Activated CD4-positive, alpha-beta T cell treated with anti-CD3 and anti-CD28 coated beads for 4 hours (primary cell): ENCODE measurements around the gene NECAB2.

Experiments
- DNase-seq, 2 donors: peaks; one replicate each; pipeline ENCODE4 v3.0.0-alpha.2; 2020

Gene NECAB2

DNA sequence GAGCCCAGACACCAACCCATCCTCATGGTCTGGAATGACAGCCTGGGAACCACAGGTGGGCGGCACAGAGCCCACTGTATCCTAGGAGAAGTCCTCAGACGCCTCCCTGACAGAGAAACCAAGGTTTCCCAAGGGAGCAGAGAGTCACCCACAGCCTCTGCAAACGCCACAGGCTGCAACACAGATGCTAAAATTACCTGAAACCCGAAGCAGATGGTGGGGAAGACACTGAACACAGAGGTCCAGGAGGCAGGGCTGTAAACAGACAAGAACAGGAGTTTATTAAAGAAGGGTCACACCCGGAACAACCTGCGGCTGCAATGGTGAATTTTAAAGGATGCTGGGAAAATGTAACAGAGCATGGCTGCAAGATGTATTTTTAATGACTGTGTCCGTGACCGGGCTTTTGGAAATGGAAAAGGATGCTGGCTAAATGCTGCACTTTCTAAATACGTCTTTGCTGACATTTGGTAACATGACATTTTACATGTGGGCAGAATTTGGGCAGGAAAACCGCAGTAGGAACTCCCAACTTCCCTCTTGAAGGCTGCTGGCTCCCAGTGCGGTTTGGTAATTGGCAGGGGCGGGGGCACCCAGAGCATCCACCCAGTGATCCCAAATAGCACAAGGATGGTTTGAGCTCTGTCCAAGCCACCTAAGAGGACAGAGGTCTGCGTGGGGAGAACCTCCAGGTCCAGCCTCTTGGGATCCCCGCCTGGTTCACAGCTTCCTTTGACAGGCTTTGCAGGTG is 61.4 kb downstream of the NECAB2 start:
- DNase-seq = no peak

- no peak for DNase-seq
Observed at GRCh38 chr16:84031556-84031955, 63.5 kb downstream of the NECAB2 start.

DNA sequence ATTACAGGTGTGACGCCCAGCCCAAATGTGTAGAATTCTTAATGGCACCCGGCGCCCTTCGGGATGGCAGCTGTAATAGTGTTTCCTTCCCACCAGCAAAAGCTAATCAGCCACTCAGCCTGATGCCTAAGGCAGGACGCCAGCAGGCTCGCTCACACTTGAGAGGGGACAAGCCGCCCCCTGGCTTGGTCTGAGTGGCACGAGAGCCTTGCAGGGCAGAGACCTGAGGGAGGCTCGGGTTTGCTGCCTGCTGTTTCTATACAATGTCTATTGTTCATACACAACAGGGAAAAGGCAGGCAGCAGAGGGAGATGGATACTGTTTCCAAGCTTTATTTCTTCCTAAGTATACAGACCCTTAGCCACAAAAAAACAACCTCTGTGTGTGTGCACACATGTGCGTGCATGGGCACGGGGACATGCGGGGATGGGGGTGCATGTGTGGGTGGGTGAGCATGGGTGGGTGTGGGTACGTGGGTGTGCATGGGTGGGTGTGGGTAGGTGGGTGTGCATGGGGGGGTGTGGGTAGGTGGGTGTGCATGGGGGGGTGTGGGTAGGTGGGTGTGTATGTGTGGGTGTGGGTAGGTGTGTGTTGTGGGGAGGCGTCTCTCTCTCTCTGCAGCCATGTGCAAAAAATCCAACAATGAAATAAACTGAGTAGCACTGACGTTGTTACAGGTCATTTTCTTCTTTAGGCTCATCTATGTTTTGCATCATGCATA is 64.6 kb downstream of the NECAB2 start:
- no peak for DNase-seq

- no peak for DNase-seq
Observed at GRCh38 chr16:84033251-84034195, 65.5 kb downstream of the NECAB2 start.

DNA sequence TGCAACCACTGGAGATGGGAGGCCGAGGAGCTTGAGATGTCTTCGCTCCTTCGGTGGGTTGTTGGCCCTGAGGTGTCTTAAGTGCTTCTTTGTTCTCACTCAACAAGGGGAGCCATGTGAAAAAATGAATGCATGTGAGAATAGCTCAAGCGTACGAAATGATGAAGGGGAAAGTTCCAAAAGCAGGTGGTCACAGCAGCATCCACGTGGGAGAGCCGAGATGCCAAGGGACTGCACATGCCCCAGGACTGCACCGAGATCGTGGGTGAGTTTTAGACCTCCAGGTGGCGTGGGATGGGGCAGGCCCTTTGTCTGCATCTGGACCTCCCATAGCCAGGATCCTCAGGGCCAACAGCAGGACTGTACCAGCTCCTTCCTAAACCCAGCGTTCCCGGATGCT is 66.5 kb downstream of the NECAB2 start:
- no peak for DNase-seq

GRCh38 chr16:84036131-84036530 is 68.1 kb downstream of the NECAB2 start:
- no peak for DNase-seq

DNA sequence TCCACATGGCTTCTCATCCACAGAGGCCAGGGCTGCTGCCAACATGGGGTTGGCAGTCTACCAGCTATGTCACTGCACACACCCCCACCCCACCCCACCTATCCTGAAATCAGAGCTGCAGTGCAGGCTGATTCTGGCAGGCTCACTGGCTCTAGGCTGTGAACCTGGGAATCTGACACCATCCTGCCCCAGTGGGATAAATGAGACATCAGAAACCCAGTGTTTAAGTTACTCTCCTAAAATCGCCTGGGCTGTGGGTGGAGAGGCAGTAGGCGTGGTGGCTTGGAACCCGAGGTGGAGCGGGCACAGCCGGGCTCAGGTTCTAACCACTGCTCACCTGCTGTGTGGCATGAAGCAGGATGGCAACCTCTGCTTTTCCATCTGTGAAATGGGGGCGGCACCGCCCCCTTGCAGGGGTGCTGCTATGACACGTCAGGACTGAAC is 69.0 kb downstream of the NECAB2 start:
- DNase-seq = no peak

GRCh38 chr16:84038469-84038868 is 70.4 kb downstream of the NECAB2 start:
- no peak for DNase-seq

GRCh38 chr16:84039696-84040095 is 71.7 kb downstream of the NECAB2 start:
- no peak for DNase-seq

DNA sequence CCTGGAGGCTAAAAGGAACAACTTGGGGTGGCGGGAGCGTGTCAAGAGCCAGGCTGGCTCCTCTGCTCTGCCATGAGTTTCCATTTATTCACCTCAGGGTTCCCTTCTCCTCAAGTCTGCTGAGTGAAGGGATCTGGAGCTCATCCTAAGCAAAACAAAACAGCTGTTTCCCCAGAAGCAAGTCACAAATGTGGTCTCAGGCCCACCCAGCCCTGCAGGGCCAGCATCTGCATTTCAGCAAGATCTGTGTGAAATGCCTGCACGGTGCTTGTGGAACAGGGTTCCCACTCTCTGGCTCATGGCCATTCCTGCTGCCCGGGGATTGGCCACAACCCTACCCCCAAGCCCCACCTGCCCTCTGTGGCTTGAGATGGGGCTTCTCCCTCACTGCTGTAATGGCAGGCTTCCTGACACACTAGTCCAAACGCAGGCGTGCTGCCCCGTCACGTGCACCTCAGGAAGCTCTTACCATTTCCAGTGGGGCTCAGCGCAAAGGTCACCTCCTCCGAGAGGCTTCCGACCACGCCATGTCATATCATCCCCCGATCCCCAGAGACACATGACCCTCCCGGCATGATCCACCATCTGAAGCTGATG is 72.3 kb downstream of the NECAB2 start:
- DNase-seq = no peak

- no peak for DNase-seq
Observed at GRCh38 chr16:84040823-84041820, 73.1 kb downstream of the NECAB2 start.

GRCh38 chr16:84041881-84042280 is 73.8 kb downstream of the NECAB2 start:
- no peak for DNase-seq

DNA sequence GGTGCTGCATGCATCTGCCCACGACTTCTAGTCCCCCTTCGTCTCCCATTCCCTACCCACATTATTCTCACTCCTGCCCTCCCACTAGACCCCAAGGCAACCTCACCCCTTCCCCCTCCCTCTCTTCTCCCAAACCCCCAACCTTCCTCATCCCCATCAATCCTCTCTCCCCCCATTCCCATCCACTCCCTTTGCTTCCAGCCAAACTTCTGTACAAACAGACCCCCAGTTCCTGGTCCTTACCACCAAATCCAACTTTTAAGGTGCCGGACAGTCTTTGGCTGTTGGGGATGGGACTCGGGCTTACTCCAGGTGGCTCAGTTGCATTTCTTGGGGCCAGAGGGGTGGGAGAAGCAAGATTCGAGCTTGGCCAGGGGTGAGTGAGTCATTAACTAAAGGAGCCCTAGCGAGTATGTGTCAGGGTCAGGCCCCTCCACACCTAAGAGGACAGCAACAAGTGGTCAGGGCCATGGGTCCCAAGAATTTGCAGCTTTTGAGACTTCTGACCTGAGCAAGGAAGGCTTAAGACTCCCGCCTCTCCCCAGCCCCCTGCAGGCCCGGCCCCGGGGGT is 74.3 kb downstream of the NECAB2 start, which contains the start of gene SLC38A8:
SLC38A8 (minus strand) TSS at position 488 of the 571 bp plus-strand sequence. CDS start 638 bp downstream, outside the sequence.
- DNase-seq = no peak

- no peak for DNase-seq
Observed at GRCh38 chr16:84042879-84043485, 74.9 kb downstream of the NECAB2 start.

DNA sequence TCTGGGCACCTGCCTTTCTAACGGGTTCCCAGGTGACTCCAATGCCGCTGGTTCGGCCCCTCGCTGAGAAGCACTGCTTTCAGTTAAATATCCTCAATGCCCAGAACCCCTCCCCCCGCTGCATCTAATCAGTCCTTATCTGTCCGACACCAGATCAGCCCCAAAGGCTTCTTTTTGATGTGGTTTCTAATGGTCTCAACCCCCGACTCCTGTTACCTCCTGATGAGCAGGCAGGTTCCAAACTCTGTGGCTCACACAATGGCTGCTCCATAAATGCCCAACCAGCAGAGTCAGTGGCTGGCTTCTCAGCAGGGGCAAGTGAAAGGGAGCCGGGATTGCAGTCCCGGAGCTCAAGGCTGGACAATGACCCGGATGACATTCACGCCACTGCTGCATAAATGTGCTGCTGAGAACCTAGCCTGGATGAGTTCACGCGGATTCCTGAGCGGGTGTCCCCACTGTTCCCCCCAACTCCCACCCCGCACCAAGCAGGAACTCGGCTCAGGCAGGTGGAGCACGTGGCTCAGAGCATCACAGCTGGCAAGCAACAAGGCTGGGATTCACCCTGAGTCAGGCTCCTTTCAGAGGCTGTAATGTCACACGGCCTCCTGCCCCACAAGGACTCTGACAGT is 75.6 kb downstream of the NECAB2 start:
- DNase-seq = no peak

DNA sequence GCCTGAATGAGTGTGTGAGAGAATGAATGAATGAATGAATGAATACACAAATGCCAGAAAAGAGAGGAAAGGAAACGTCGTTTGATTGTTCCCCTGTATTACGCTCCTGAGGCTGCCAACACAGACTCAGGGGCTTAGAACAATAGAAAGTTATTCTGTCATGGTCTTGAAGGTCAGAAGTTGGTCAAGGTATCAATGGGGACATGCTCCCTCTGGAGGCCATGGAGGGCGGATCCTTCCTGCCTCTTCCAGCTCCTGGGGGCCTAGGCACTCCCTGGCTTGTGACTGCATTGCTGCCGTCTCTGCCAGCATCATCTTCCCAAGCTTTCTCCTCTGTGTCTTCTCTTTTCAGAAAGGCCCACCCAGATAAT is 76.1 kb downstream of the NECAB2 start:
- DNase-seq = no peak

DNA sequence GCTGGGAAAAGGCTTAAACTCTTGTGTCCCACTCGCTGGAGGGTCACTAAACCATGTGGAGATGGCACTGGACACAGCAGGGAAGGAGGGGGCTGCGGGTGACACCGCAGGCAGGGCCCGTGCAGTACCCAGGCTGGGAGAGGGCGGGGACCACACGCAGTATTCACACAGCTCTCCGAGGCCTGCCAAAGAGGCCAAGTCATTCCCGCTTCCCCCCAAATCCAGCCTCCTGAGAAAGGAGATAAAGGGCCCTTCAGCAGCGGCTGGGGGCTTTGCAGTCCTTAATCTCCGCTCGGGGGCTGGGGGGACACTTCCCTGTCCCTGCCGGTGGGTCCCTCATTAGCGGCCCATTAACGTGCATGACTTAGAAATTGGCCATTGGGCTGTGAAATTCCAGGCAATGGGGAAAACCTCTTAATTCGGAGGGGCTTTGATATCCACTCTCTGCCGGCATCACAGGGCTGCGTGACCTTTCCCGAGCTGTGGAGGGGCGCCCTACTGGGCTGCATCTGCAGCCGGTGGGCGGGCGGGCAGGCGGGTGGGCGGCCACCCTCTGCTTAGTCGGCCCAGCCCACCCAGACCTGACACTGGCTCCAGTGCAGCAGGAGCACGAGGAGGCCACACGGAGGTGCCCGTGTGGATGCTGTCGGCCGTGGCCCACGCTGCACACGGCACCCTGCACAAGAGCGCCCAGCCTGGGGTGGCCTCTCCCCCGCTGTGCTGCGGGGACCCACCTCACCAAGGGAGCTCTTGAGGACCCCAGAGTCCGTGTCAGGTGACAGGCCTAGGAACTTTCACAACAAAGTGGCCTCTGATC is 77.2 kb downstream of the NECAB2 start:
- DNase-seq = no peak

GRCh38 chr16:84045818-84046470 is 77.9 kb downstream of the NECAB2 start:
- DNase-seq = no peak

GRCh38 chr16:84047206-84047605 is 79.2 kb downstream of the NECAB2 start:
- DNase-seq = no peak
